NCI-H748 (cell line): Measurements from ENCODE around the gene HERC2.
"Not testable (repeated sequence)": the region's sequence is repeated elsewhere in the genome, so short reads cannot be mapped to it uniquely, and the experiment has no call there.

Experiments used
- DNase-seq: peaks from one replicate; lab custom pipeline; 2025; ENCODE audit not compliant: unreplicated experiment; lab: John Stamatoyannopoulos, UW

The HERC2 gene

DNA sequence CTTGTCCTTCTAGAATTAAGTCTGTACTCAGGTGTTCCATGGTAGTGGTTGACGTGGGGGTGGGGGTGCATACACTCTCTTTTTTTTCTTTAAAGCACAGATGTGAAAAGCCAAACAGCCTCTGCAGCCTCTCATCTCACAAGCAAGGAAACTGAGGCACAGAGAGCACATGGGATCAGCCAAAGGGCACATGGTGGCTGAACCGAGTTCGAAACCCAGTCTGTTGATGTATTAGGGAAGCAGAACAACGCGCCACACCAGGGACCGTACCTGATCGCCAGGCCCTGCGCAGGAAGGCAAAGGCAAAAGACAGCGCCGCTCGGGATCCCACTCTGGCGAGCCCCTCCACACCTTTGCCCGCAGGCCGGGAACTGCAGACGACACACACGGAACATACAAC is 47.3 kb downstream of the HERC2 start:
- no peak for DNase-seq

DNA sequence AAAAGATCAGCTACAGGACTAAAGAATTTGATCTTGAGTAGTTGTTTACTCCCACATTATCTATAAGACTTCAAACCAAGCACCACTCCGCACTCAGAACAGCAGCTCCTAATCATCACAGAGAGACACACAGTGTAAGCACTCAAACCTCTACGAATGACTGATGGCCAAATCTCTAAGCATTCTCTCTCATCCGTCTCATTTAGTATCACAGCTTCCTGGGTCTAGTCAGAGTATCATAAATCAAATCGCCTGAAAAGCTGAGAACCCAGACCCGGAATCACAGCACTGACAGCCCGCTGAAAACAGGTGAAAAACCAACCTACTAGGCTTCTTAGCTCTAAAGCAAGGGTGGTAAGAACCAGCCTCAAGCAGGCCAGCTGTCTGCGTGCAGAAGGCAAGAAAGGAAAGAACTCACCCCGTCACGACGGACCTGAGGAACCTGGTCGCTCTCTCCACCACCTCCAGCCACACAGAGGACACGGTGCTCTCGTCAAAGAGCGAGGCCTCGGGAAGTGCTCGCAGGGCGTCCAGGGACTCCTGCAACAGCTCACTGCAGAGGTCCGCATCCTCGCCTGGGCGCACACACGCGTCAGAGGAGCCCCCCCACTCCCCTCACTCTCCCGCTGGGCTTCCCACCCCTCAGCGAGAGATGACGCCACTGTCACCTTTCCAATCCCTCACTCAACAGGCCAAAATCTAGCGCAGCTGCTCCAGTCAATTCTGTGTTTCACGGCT is 47.9 kb downstream of the HERC2 start:
- DNase-seq = no peak

- no peak for DNase-seq
These were observed 48.5 kb downstream of the HERC2 start for GRCh38 chr15:28273468-28273867.

GRCh38 chr15:28272587-28272986 is 49.4 kb downstream of the HERC2 start:
- DNase-seq = no peak

DNA sequence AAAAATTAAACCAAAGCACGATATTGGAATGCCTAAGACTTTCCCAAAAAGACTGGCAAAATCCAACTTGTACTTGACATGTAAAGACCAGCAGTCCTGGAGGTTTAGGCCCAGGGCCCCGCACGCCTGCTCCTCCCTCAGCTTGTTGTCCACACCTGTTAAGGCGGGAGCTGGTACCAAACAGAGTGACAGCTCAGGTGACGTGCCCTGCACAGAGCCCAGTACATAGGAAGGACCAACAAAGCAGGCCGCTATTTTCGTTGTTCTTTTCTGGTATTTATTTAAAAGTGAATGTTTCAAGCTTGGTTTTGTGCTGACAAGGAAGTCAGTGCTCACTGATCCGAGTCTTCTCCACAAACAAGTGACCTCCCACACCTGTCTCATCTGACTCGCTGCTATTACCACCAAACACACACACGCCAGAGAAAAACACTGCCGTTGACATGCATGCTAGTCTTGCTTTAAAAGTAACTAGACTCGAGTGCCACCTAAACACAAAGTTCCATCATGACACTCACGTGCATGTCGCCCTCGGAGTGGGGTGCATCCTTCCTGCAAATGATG is 50.2 kb downstream of the HERC2 start:
- DNase-seq = no peak

GRCh38 chr15:28269097-28269496 is 52.9 kb downstream of the HERC2 start:
- no peak for DNase-seq

DNA sequence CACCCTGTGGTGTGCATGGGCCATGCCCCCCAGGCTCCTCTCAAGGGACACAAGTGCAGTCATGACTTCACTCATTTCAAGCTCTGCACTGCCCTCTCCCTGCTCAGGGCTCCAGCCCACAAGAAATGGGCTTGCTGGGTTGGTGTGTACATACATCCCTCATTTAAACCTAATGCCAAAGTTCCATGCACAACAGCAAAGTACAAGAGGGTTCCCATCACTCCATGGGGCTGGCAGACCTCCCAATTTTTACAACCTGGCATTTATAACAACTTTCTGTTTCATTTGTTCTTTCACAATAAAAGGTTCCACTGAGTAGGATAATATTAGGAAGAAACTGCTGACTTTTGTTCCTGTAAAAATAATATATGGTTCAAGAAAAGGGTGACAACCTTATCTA is 54.3 kb downstream of the HERC2 start:
- DNase-seq = no peak

- DNase-seq = no peak
These were observed 56.5 kb downstream of the HERC2 start for GRCh38 chr15:28265334-28266019.

- DNase-seq = no peak
These were observed 57.8 kb downstream of the HERC2 start for GRCh38 chr15:28264166-28264565.

DNA sequence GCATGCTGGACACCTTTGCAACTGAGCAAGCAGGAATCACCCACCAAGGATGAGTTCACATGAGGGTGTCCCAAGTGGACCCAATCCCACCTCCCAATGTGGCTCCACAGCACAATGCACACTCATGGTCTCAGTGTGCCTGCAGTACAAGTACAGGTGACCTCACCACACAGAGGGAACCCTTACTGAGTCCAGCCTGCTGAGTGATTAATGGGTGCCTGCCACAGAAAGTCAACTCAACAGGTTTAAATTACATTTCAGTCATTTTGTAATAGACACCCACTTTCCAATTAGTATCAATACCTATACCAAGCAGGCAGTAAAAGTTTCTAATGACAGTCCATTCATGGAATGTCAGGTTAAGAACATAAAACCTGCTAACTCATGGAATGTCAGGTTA is 59.5 kb downstream of the HERC2 start:
- DNase-seq = no peak

GRCh38 chr15:28260722-28261121 is 61.3 kb downstream of the HERC2 start:
- no peak for DNase-seq

DNA sequence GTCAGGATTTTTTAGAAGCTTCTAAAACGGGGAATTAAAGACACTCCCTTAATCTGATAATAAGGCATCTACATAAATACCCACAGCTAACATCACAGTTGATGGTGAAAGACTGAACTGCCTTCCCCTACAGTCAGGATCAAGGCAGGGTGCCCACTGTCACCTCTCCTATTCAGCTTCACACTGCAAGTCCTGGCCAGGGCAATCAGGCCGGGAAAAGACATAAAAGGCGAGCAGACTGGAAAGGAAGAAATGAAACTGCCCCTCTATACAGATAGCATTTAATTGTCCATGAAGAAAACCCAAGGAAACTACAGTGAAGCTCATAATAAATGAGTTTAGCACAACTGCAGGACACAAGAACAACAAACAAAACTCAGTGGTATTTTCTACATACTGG is 61.7 kb downstream of the HERC2 start:
- DNase-seq = no peak

GRCh38 chr15:28255965-28256364 is 66.0 kb downstream of the HERC2 start:
- no peak for DNase-seq

DNA sequence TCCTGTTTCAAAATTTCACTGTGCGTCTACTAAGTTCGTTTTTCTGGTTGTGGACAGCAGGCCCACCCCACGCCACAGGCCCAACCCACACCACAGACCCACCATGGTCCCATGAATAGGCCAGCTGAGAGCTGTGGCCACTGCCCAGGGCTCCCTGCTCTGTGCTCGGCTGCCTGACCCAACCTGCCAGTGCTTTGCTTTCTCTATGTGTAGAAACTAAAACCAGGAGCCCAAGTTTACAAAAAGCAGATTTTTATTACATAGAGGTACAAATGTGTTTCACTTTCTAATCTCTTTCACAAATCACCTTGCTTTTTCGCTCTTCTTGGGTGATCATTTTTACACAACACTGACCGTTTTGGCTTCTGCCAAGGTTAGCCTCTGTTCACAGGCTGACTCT is 69.1 kb downstream of the HERC2 start:
- DNase-seq = no peak

- peak; percentile 5 for DNase-seq
These were observed 75.4 kb downstream of the HERC2 start for GRCh38 chr15:28246605-28247004.

DNA sequence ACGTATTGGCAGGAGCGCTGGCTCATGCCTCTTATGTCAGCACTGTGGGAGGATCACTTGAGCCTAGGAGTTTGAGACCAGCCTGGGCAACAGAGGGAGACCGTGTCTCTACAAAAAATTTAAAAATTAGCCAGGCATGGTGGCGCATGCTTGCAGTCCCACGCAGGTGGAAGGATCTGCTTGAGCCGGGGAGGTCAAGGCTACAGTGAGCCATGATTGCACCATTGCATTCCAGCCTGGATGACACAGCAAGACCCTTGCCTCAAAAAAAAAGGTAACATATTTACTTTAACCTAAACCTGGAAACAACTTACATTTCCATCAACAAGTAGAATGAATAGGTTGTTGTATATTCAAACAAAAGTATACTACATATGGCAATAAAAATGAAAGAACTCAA is 78.1 kb downstream of the HERC2 start:
- no peak for DNase-seq

DNA sequence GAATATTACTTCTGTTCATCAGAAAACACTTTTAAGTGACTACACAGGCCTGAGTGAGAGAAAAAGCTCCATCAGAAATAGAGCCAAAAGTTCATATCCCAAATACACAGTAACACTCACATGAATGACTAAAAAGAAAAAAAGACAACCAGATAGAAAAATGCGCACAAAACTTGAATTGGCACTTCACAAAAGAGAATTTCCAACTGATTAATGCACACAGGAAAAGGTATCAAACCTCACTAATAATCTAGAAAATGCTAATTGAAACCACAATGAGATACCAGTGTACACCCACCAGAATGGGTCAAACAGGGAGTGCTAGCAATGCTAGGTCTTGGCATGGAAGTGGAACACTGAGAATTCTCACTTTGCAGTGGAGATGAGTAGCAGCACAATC is 78.6 kb downstream of the HERC2 start:
- no peak for DNase-seq

DNA sequence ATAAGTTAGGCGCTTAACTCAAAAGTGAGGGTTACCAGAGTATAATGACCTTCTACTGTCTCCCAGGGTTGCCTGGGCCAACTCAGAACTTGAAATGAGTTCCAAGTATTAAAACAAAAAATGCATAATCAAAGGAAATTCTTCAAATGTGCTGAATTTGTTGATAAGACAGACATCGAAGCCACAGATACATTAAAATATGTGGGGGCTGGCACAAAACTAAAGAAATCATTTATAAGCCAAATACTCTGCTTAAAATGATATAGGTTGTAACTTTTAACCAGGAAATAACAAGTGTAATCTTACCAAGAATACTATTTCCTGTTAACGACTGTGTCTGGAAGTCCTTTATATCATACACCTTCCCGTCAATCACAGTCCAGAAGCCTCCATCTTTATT is 83.7 kb downstream of the HERC2 start:
- DNase-seq = not testable (repeated sequence)

GRCh38 chr15:28231743-28232142 is 90.2 kb downstream of the HERC2 start:
- not testable (repeated sequence) for DNase-seq

- not testable (repeated sequence) for DNase-seq
These were observed 90.6 kb downstream of the HERC2 start for GRCh38 chr15:28231336-28231735.

DNA sequence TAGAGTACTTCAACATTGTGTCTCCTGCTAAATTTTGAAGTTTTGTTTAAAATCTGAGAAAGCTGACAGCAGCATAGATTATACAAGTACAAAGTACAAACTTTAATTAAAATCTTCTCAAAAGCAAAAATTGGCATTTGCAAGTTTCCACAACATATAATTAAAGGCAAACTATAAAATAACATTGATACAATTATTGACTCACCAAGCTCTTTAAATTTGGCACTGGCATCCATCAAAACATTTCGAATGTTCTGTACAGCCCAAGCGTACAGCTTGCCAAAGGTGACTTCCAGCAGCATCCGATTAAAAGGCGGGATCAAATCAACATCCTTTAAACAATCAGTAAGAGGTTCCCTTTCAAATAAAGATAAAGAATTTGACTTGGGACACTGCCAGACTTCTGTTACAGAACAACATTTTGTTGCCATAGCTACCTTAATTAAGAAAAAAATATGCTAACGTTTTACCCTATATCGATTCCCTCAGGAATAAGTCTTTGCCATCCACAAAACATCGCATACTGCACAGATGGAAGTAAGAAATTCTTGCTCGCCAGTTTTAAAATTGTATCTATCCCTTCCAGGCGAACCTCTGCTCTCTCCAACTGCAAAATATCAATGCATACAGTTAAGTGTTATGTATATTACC is 92.9 kb downstream of the HERC2 start:
- DNase-seq = peak; percentile 77

DNA sequence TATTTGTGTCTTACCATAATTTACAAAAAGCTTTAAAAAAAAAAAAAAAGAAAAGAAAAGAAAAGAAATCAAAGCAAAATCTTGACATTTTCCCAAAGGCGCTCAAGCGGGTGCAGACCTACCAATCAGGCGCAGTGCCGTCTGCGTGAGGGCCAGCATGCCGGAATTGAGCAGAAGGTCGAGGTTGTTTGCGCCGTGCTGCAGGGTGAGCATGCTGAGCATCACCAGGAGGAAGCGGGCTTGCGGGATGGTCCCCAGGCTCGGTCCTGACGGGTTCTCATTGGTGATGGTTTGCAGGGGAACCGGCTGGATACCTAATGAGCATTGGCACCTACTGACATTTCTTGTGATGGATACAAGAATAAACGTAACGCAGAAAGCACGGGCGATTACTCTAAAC is 93.9 kb downstream of the HERC2 start:
- DNase-seq = no peak
